Measurements from ENCODE around the gene HELZ.
"Not testable (repeated sequence)": the region's sequence is repeated elsewhere in the genome, so short reads cannot be mapped to it uniquely, and the experiment has no call there.

HELZ gene

GRCh38 chr17:67266496-67266895 is 21.5 kb upstream of the HELZ start:
- DNase-seq, result no peak

GRCh38 chr17:67265436-67266019 is 20.5 kb upstream of the HELZ start:
- DNase-seq, result no peak

GRCh38 chr17:67262435-67263117 is 17.6 kb upstream of the HELZ start:
- no peak for DNase-seq

- no peak for DNase-seq
Measured at GRCh38 chr17:67260170-67260987, 15.4 kb upstream of the HELZ start.

GRCh38 chr17:67258821-67259468 is 13.9 kb upstream of the HELZ start:
- peak; percentile 54 for DNase-seq

GRCh38 chr17:67256075-67256732 is 11.2 kb upstream of the HELZ start:
- DNase-seq, result no peak

- no peak for DNase-seq
Measured at GRCh38 chr17:67253384-67253783, 8.4 kb upstream of the HELZ start.

- DNase-seq, result not testable (repeated sequence)
Measured at GRCh38 chr17:67251586-67251985, 6.6 kb upstream of the HELZ start.

GRCh38 chr17:67248291-67248690 is 3.3 kb upstream of the HELZ start:
- no peak for DNase-seq

GRCh38 chr17:67247416-67247900 is 2.5 kb upstream of the HELZ start:
- DNase-seq, result no peak

GRCh38 chr17:67246653-67247415 is 1.8 kb upstream of the HELZ start:
- peak; percentile 61 for DNase-seq

- no peak for DNase-seq
Measured at GRCh38 chr17:67246403-67246652, 1.3 kb upstream of the HELZ start.

- peak; percentile 48 for DNase-seq
Measured at GRCh38 chr17:67245694-67246402, 852 bp upstream of the HELZ start.

GRCh38 chr17:67244431-67245072 is 444 bp downstream of the HELZ start:
- DNase-seq, result no peak

- DNase-seq, result no peak
Measured at GRCh38 chr17:67243284-67243683, 1.7 kb downstream of the HELZ start.

GRCh38 chr17:67241719-67242341 is 3.2 kb downstream of the HELZ start:
- DNase-seq, result no peak

- DNase-seq, result no peak
Measured at GRCh38 chr17:67239597-67239996, 5.4 kb downstream of the HELZ start.

- no peak for DNase-seq
Measured at GRCh38 chr17:67238991-67239390, 6.0 kb downstream of the HELZ start.

GRCh38 chr17:67232441-67232840 is 12.6 kb downstream of the HELZ start:
- no peak for DNase-seq

GRCh38 chr17:67229109-67229955 is 15.7 kb downstream of the HELZ start:
- no peak for DNase-seq
